BE2C (cell line): ENCODE data around the gene MTMR8. TPM values are rescaled to one million over a fixed set of nuclear protein-coding genes. Genes with fewer than 3 reads are reported as not detected.

Experiments used
- DNase-seq: peaks from one replicate; pipeline ENCODE4 v3.0.0-alpha.2; 2020
- H3K27me3 ChIP-seq: fragments of 250-450 bp; sonication (Bioruptor Pico); 2 replicates; pipeline ENCODE4 v1.5.1; 2020; ENCODE audit warnings: mild to moderate bottlenecking
- H3K36me3 ChIP-seq: fragments of 250-450 bp; sonication (Bioruptor Pico); 2 replicates; pipeline ENCODE4 v1.5.1; 2020; ENCODE audit warnings: mild to moderate bottlenecking
- H3K4me1 ChIP-seq: fragments of 250-450 bp; sonication (Bioruptor Pico); 2 replicates; pipeline ENCODE4 v1.5.1; 2020
- H3K4me3 ChIP-seq: 2 replicates; pipeline ENCODE4 v1.5.1; 2011; ENCODE audit warnings: low read depth, low read length
- H3K9me3 ChIP-seq: fragments of 250-450 bp; sonication (Bioruptor Pico); 2 replicates; pipeline ENCODE4 v1.5.1; 2020
- CTCF ChIP-seq: IDR thresholded peaks from 2 replicates; pipeline ENCODE4 v1.5.1; 2012; ENCODE audit warnings: mild to moderate bottlenecking, low read depth, low read length
- polyA plus RNA-seq: library from polyadenylated mRNA; unstranded; fragments of >200 nt; gene quantifications from one replicate; pipeline ENCODE4 v1.2.1, GENCODE V29; 2012; ENCODE audit warnings: low read depth, missing spikeins; ENCODE audit not compliant: insufficient read length, insufficient read depth

MTMR8 gene
- polyA plus RNA-seq, result 1.7 TPM

- TF ChIP-seq CTCF, result no peak
- Histone ChIP-seq H3K9me3 (no peaks in the 10 kb centered on the region), H3K4me1 (no peaks in the 10 kb centered on the region), H3K4me3 (peak within 1 kb of the TSS; percentile 56), H3K27me3 (no peaks in the 10 kb centered on the region), H3K36me3 (no peaks in the 10 kb centered on the region)
- DNase-seq, result peak; percentile 75
These were observed at the start of gene MTMR8 for GRCh38 chrX:64394874-64395567. Gene MTMR8 (minus strand): TSS chrX:64395452. CDS start chrX:64395363, 89 bp downstream.

- Histone ChIP-seq H3K36me3 (no peaks in the 10 kb centered on the region), H3K9me3 (no peaks in the 10 kb centered on the region), H3K27me3 (no peaks in the 10 kb centered on the region), H3K4me3 (no peak overlapping the region), H3K4me1 (no peaks in the 10 kb centered on the region)
- no peak for DNase-seq
- no peak for TF ChIP-seq CTCF
These were observed 44.3 kb upstream of the MTMR8 start for GRCh38 chrX:64439551-64439950.

GRCh38 chrX:64437665-64438064 is 42.4 kb upstream of the MTMR8 start:
- Histone ChIP-seq H3K36me3 (no peaks in the 10 kb centered on the region), H3K4me3 (no peak overlapping the region), H3K4me1 (no peaks in the 10 kb centered on the region), H3K27me3 (no peaks in the 10 kb centered on the region), H3K9me3 (no peaks in the 10 kb centered on the region)
- DNase-seq, result no peak
- TF ChIP-seq CTCF, result no peak

- H3K9me3 ChIP-seq, result no peaks in the 10 kb centered on the region
- no peak overlapping the region for H3K4me3 ChIP-seq
- no peak for DNase-seq
- H3K4me1 ChIP-seq, result no peaks in the 10 kb centered on the region
- TF ChIP-seq CTCF, result no peak
- no peaks in the 10 kb centered on the region for H3K36me3 ChIP-seq
- H3K27me3 ChIP-seq, result no peaks in the 10 kb centered on the region
These were observed 42.0 kb upstream of the MTMR8 start for GRCh38 chrX:64437218-64437617.

GRCh38 chrX:64428371-64428770 is 33.1 kb upstream of the MTMR8 start:
- Histone ChIP-seq H3K4me3 (no peak overlapping the region), H3K9me3 (no peaks in the 10 kb centered on the region), H3K4me1 (no peaks in the 10 kb centered on the region), H3K36me3 (no peaks in the 10 kb centered on the region), H3K27me3 (no peaks in the 10 kb centered on the region)
- no peak for DNase-seq
- TF ChIP-seq CTCF, result no peak

- TF ChIP-seq CTCF, result no peak
- no peaks in the 10 kb centered on the region for H3K9me3 ChIP-seq
- no peaks in the 10 kb centered on the region for H3K4me1 ChIP-seq
- DNase-seq, result no peak
- H3K4me3 ChIP-seq, result no peak overlapping the region
- H3K27me3 ChIP-seq, result no peaks in the 10 kb centered on the region
- H3K36me3 ChIP-seq, result no peaks in the 10 kb centered on the region
These were observed 32.5 kb upstream of the MTMR8 start for GRCh38 chrX:64427787-64428186.
